Mesothelial cell of epicardium (in vitro differentiated cells): ENCODE results near the gene SLC22A14. TPM values are rescaled to one million over a fixed set of nuclear protein-coding genes. Genes with fewer than 3 reads are reported as not detected.

ENCODE experiments used
- DNase-seq, 2 experiments: peaks; one replicate each; pipeline ENCODE4 v3.0.0; 2021; ENCODE audit warnings: low spot score in 2 of 2; ENCODE audit not compliant: unreplicated experiment in 2 of 2
- H3K27ac Mint-ChIP-seq: 2 replicates; pipeline ENCODE4 v1.8.0; 2021; ENCODE audit warnings: mixed read lengths
- H3K27me3 Mint-ChIP-seq: 2 replicates; pipeline ENCODE4 v1.8.0; 2021; ENCODE audit warnings: low read depth, mixed read lengths
- H3K36me3 Mint-ChIP-seq: 2 replicates; pipeline ENCODE4 v1.8.0; 2021; ENCODE audit warnings: mixed read lengths
- H3K4me1 Mint-ChIP-seq: 2 replicates; pipeline ENCODE4 v1.8.0; 2021; ENCODE audit warnings: mixed read lengths
- H3K4me3 Mint-ChIP-seq: 2 replicates; pipeline ENCODE4 v1.8.0; 2021; ENCODE audit warnings: mild to moderate bottlenecking, moderate library complexity, mixed read lengths
- H3K9me3 Mint-ChIP-seq: 2 replicates; pipeline ENCODE4 v1.8.0; 2021; ENCODE audit warnings: mixed read lengths
- CTCF ChIP-seq: fragments of 200-600 bp; sonication (generic); IDR thresholded peaks from one replicate; pipeline ENCODE4 v1.5.0; 2021; ENCODE audit warnings: antibody characterized with exemption; ENCODE audit not compliant: unreplicated experiment
- total RNA-seq: library from RNA; stranded (reverse); gene quantifications from 3 replicates; pipeline ENCODE4 v1.2.1, GENCODE V29; 2021

Gene SLC22A14
- total RNA-seq, 1 donor from 2014 or later, result 0.22 TPM

GRCh38 chr3:38314764-38315487, 32.8 kb downstream of the SLC22A14 start:
- Mint-ChIP-seq H3K4me3 (no peak overlapping the region), H3K9me3 (no peaks in the 10 kb centered on the region), H3K4me1 (no peaks in the 10 kb centered on the region), H3K27ac (no peak overlapping the region), H3K36me3 (no peaks in the 10 kb centered on the region), H3K27me3 (peaks cover 7% of the 10 kb centered on the region)
- no peak for TF ChIP-seq CTCF
- no peak for DNase-seq

DNA sequence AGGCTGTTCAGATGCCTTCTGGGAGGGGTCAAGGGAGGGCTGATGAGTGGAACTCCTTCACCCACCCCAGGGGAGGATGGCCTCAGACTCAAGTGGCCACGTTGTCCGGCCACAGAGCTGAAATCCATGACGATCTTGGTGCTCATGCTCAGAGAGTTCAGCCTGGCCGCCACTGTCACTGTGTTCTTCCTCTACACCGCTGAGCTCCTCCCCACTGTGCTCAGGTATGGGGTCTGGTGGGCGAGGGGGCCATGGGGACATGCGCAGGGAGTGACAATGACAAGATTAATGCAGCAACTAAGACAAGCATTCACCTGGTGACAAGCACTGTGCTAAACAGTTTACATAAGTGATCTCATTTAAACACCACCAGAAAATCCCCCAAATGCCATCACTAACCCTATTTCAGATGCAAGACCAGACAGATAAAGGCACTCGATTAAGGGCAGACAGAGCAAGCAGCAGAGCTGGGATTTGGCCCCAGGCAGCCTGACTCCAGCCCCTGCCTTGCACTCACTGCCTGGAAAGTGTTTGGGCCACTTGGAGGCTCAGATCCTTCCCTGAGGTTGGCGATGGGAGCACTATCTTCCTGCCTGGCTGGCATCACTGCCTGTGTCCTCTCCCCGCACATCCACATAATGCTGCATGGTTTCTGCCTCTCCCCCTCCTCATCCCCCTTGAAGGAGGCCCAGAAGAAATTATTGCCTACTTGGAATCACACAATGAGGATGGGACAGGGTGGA, 33.6 kb downstream of the SLC22A14 start:
- DNase-seq, result no peak
- no peak for TF ChIP-seq CTCF
- no peak overlapping the region for H3K4me3 Mint-ChIP-seq
- peaks cover 2% of the 10 kb centered on the region for H3K27me3 Mint-ChIP-seq
- no peaks in the 10 kb centered on the region for H3K4me1 Mint-ChIP-seq
- no peaks in the 10 kb centered on the region for H3K36me3 Mint-ChIP-seq
- no peak overlapping the region for H3K27ac Mint-ChIP-seq
- no peaks in the 10 kb centered on the region for H3K9me3 Mint-ChIP-seq

DNA sequence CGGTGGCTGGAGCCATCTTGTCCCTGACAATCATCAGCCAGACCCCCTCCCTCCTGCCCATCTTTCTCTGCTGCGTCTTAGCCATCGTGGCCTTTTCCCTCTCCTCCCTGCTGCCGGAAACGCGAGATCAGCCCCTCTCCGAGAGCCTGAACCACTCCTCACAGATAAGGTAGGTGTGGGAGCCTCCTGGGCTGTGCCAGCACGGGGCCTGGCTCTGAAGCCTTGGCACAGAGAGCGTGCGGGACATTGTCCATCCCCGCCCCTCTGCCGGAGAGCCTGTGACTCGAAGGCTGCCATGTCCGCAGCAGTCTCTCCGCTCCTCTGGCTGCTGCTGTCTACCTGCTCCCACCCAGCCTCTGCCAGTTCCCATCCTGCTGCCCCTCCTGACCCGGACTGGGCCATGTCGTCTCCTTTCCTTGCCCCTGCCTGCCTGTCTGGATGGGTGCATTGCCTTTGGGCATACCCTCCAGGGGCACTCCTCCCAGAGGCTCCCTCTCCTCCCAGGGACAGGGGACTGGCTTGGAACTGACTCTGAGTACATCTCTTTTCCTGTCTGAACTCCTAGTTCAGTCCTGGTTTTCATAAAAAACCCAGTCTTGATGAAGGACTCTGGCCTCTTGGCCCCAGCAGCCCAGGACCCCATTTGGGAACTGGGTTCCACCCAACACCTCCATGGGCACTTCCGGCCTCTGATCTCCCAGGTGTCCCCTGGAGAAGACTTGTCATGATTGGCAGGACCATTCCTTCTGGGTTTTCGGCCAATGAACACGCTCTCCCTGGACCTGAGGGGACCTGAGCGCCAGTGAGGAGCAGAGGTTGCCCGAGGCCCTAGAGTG, 34.5 kb downstream of the SLC22A14 start:
- TF ChIP-seq CTCF, result no peak
- no peak for DNase-seq
- Mint-ChIP-seq H3K4me3 (no peak overlapping the region), H3K27me3 (no peaks in the 10 kb centered on the region), H3K9me3 (peaks cover 4% of the 10 kb centered on the region), H3K27ac (no peak overlapping the region), H3K36me3 (no peaks in the 10 kb centered on the region), H3K4me1 (no peaks in the 10 kb centered on the region)

DNA sequence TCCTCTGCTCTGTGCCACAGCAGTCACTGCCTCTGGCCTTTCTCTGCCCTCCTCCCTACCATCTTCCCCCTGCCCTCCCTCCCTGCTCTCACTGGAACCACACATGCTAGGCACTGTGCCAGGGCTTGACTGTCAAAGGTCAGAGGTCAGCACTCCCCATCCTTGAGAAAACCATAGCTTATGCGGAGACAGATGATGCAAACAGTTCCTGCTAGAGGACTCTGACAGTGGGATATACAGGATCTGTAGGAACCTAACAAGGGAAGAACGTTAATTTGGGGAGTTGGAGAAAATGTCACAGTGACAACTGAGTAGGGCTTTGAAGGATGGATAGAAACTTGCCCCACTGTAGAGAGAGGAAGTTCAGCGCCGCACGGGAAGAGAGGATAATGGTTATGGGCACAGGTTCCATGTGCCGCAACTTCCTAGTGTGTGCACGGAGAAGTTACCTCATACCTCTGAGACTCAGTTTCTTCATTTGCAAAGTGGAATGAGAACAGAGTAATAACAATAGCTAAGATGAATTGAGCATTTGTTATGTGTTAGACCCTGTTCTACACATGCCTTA, 35.2 kb downstream of the SLC22A14 start:
- no peaks in the 10 kb centered on the region for H3K36me3 Mint-ChIP-seq
- peaks cover 4% of the 10 kb centered on the region for H3K9me3 Mint-ChIP-seq
- no peak for DNase-seq
- no peak overlapping the region for H3K4me3 Mint-ChIP-seq
- H3K27ac Mint-ChIP-seq, result no peak overlapping the region
- no peak for TF ChIP-seq CTCF
- no peaks in the 10 kb centered on the region for H3K27me3 Mint-ChIP-seq
- H3K4me1 Mint-ChIP-seq, result no peaks in the 10 kb centered on the region
